GM19025 (cell line): ENCODE results near the gene SLC25A22.

Experiments
- ATAC-seq: cut with Tn5 transposase; IDR thresholded peaks from one replicate; pipeline ENCODE4 v1.9.1; 2021; ENCODE audit warnings: mild to moderate bottlenecking, low read depth, moderate library complexity; ENCODE audit not compliant: unreplicated experiment

SLC25A22 gene

DNA sequence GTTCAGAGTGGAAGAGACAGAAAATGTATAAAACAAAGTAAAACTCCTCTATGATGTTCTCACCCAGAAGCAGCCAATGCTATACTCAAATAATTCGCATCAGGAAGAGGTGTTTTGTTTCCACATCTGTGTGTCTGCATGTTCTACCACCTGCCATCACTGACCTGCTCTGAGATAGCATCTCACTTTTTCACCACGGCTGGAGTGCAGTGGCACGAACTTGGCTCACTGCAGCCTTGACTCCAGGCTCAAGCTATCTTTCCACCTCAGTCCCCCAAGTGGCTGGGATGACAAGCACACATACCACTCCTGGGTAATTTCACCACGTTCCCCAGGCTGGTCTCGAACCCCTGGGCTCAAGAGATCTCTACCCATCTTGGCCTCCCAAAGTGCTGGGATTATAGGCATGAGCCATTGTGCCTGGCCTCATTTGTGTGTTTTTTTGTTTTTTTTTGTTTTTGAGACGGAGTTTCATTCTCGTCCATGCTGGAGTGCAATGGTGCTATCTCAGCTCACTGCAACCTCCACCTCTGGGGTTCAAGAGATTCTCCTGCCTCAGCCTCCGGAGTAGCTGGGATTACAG, 36.5 kb downstream of the SLC25A22 start:
- no peak for ATAC-seq

DNA sequence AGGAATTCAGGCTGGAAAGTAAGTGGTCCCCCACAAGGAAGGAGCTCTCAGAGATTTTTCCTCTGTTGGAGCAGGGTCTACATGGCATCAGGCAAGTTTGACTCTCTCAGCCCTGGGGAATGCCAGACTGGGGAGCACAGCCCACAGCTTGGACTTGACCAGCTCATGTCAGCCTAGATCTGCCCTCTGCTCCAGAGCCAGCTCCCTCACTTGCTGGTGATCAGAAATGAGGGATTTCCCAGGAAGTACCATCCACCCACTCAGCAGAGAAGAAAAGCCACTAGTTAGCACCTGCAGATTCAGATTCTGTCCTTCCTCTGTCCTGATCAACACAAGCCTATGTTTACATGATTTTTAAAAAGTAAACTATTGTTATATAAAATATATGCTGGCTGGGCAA, 37.8 kb downstream of the SLC25A22 start:
- ATAC-seq: no peak

DNA sequence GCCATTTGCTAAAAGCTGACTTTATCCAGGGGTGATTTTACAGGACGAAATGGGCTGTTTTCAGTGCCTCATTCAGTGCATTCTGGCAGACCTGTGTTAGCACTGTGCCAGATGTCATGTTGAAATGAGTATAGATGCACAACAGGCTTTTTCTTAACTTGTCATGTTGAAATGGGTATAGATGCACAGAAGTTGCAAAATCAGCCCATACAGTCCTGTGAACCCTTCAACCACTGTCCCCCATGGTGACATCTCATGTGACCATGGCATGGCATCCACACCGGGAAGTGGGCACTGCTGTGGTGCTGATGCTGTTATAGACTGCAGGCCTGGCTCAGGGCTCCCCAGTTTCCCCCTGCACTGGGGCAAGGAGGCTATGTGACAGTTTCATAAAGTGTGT, 48.4 kb downstream of the SLC25A22 start:
- no peak for ATAC-seq

DNA sequence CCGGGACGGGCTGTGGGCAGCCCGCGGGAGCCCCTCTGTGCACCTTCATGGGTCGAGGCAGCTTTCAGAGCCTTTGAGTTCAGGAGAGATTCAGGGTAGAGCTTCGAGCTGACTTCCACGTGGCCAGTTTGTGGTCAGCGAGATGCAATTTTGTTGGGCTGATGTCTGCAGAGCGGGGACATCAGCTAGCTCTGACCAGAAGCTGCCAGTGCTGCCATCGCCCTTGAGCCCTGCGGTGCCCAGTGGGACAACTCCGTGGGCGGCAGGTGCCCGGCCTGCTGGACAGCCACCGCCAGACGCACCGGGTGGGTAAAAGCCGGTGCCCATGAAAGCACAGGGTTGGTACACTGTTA, 50.1 kb downstream of the SLC25A22 start:
- no peak for ATAC-seq

DNA sequence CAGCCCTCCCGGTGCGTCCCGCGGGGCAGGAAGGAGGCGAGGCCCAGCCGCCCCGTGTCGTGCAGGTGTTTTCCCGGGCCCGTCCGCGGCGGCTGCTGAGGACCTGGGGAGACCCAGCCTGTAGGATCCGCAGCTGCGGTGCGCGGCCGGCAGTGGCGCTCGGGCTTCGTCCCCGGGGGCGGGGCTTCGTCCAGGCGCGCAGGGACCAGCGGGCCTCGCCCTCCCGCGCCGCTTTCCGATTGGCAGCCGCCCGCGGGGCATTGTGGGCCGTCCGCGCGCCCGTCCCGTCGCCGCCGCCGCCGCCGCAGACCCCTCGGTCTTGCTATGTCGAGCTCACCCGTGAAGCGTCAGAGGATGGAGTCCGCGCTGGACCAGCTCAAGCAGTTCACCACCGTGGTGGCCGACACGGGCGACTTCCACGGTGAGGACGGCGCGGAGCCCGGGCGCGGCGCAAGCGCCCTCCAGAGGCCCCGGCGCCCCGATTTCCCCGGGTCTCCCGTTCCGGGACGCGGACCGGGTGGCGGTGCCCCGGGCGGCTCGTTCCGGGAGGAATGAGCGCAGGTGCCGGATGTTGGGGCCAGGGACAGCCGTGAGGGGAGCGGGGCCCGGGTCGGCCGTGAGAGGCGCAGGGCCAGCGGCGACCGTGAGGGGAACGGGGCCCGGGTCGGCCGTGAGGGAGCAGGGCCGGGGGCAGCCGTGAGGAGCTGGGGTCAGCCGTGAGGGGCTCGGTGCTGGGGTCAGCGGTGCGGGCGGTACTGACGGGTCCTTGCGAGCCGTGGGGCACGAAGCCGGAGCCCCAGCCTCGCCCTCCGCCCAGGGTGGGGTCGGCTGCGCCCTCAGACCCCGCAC, 50.7 kb downstream of the SLC25A22 start, which contains the start of gene TALDO1:
Gene TALDO1 (plus strand): TSS at position 307 of the 849 bp plus-strand sequence. CDS start 18 bp downstream, at position 325.
- peak; percentile 94 for ATAC-seq

DNA sequence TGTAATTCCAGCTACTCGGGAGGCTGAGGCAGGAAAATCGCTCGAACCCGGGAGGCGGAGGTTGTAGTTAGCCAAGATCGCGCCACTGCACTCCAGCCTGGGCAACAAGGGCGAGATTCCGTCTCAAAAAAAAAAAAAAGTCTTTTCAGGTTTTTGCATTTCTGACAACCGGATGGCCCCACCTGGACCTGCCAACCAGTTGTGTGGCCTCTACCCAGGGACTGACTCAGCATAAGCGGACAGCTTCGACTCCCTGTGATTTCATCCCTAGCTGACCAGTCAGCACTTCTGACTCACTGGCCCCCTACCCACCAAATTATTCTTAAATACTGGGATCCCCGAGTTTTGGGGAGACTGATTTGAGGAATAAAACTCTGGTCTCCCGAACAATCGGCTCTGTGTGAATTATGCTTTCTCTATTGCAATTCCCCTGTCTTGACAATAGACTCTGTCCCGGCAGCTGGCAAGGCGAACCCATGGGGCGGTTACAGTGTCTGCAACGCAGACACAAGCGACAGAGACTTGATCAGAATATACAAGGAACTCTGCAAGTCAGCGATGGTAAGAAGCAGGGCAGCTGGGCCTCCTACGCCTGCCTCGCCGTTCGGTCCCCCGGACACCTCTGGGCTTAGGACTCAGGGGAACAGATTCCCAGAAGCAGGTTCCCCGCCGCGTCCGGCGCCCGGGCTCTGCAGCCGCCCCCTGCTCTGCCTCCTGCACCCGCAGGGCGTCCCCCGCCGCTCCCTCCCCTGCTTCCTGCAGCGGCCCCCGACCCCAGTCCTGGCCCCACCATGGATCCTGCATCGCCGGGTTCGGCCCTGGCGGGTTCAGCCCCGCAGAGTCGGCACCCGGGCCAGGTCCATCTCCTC, 51.6 kb downstream of the SLC25A22 start:
- no peak for ATAC-seq

DNA sequence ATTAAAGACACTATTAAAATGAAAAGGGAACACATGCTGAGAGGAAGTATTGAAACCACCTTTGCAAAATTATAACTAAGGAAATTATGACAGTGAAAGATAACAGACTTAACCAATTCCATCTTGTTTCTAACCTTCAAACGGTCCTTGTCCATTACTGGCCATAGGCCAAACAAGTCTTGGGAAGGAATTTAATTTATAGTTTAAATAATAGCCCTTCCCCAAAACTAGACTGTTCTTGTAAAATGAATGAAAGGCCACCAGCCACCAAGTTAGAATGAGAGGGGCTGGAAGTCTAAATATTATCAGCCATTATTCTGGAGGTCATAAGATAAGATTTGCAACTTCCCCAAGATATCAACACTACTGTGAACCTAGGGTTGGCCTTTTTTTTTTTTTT, 52.7 kb downstream of the SLC25A22 start:
- ATAC-seq: no peak

DNA sequence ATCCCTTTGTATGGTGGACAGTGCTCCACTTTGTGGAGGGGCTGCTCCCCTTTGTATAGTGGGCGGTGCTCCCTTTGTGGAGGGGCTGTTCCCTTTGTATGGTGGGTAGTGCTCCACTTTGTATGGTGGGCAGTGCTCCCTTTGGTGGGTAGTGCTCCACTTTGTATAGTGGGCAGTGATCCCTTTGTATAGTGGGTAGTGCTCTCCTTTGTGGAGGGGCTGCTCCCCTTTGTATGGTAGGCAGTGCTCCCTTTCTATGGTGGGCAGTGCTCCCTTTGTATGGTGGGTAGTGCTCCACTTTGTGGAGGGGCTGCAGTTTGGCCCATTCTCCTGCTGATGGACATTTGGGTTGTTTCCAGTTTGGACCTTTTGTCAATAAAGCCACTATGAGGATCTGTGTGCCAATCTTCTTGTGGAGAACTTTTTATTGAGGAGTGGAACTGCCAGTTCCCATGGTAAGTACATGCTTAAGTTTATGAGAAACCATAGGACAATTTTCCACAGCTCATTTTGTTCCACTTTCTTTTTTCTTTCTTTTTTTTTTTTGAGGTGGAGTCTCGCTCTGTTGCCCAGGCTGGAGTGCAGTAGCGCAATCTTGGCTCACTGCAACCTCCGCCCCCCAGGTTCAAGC, 55.4 kb downstream of the SLC25A22 start:
- no peak for ATAC-seq

DNA sequence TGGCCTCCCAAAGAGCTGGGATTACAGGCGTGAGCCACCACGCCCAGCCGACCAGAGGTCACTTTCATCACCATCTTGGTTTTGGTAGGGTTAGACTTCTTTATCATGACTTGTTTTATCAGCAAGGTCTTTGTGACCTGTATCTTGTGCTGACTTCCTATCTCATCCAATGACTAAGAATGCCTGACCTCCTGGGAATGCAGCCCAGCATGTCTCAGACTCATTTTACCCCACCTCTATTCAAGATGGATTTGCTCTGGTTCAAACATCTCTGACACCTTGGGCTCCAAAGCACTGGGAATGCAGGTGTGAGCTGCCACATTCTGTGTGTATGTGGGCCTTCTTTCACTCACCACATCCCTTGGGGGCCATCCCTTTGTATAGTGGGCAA, 55.9 kb downstream of the SLC25A22 start:
- no peak for ATAC-seq
